B cell (primary cell): ENCODE measurements around the gene IFRD1. TPM values are rescaled to one million over a fixed set of nuclear protein-coding genes. Genes with fewer than 3 reads are reported as not detected.

Source experiments
- ATAC-seq: fragments of 200-7000 bp; cut with Tn5 transposase; one replicate; pipeline ENCODE4 v1.10.0; 2021; ENCODE audit warnings: low read depth, mild to moderate bottlenecking, moderate number of reproducible peaks, moderate library complexity
- CTCF ChIA-PET: fragments of 350-600 bp; sonication (Branson Sonifier 250); formaldehyde crosslinking; loops from one replicate; lab custom pipeline; 2021; ENCODE audit warnings: antibody characterized with exemption, inconsistent platforms; lab: Charles Lee
- POLR2A ChIA-PET: fragments of 350-600 bp; sonication (Branson Sonifier 250); formaldehyde crosslinking; loops from one replicate; lab custom pipeline; 2021; ENCODE audit warnings: antibody characterized with exemption; lab: Charles Lee
- DNase-seq: peaks from one replicate; pipeline ENCODE4 v3.0.0; 2013
- H2AFZ ChIP-seq: 2 replicates; pipeline ENCODE4 v1.6.1; 2012; ENCODE audit warnings: mild to moderate bottlenecking, low read depth, low read length; ENCODE audit not compliant: insufficient read depth, poor library complexity, severe bottlenecking
- H3K27ac ChIP-seq, 2 donors: 1 replicate in 1 of 2; 2 replicates in 1 of 2; pipeline ENCODE4 v1.5.1; 2012 to 2013; ENCODE audit warnings: low read length in 2 of 2, mild to moderate bottlenecking in 2 of 2, moderate library complexity in 1 of 2
- H3K27me3 ChIP-seq, 4 experiments: fragments of 200-600 bp in 1 of 4; sonication (generic) in 1 of 4; replicated peaks in 1 of 4; 1 replicate in 2 of 4; 2 replicates in 2 of 4; pipeline versions ENCODE4 v1.6.1 to v1.7.0; 2013 to 2016; ENCODE audit warnings: low read length in 3 of 4, mild to moderate bottlenecking in 2 of 4, mixed read lengths in 1 of 4, moderate library complexity in 1 of 4; ENCODE audit not compliant: insufficient read depth in 4 of 4, control insufficient read depth in 3 of 4; ENCODE audit errors: control extremely low read depth in 1 of 4
- H3K36me3 ChIP-seq, 2 experiments: replicated peaks in 1 of 2; 1 replicate in 1 of 2; 2 replicates in 1 of 2; pipeline versions ENCODE4 v1.6.1 to v1.7.1; 2013; ENCODE audit warnings: low read length in 1 of 2; ENCODE audit not compliant: insufficient read depth in 2 of 2, control insufficient read depth in 1 of 2; ENCODE audit errors: control extremely low read depth in 1 of 2, extremely low read depth in 1 of 2
- H3K4me1 ChIP-seq, 2 donors: fragments of 200-600 bp in 1 of 2; sonication (generic) in 1 of 2; 1 replicate in 1 of 2; 2 replicates in 1 of 2; pipeline versions ENCODE4 v1.5.1 to v1.6.1; 2013 to 2017; ENCODE audit warnings: low read length in 2 of 2; ENCODE audit not compliant: control insufficient read depth in 2 of 2, insufficient read depth in 2 of 2
- H3K4me2 ChIP-seq: replicated peaks from 2 replicates; pipeline ENCODE3; 2012; ENCODE audit warnings: mild to moderate bottlenecking, low read depth, low read length; ENCODE audit not compliant: poor library complexity, severe bottlenecking
- H3K4me3 ChIP-seq, 5 experiments: fragments of 200-600 bp in 1 of 5; sonication (generic) in 1 of 5; 1 replicate in 3 of 5; 2 replicates in 2 of 5; pipeline versions ENCODE4 v1.5.1 to v1.7.0; 2011 to 2016; ENCODE audit warnings: low read length in 4 of 5, mild to moderate bottlenecking in 4 of 5, low read depth in 2 of 5, control low read depth in 1 of 5, moderate library complexity in 1 of 5; ENCODE audit not compliant: insufficient read depth in 1 of 5; ENCODE audit errors: control extremely low read depth in 1 of 5, extremely low read depth in 1 of 5
- H3K79me2 ChIP-seq: fragments of 200-600 bp; sonication (generic); one replicate; pipeline ENCODE4 v1.6.0; 2016; ENCODE audit warnings: low read length; ENCODE audit not compliant: control insufficient read depth, insufficient read depth
- H3K9ac ChIP-seq: fragments of 200-600 bp; sonication (generic); 2 replicates; pipeline ENCODE4 v1.6.1; 2017; ENCODE audit warnings: mild to moderate bottlenecking, low read length, moderate library complexity
- H3K9me3 ChIP-seq, 3 donors: one replicate each; pipeline versions ENCODE4 v1.6.1 to v1.7.1; 2013; ENCODE audit warnings: low read length in 2 of 3; ENCODE audit not compliant: control insufficient read depth in 2 of 3, insufficient read depth in 1 of 3; ENCODE audit errors: control extremely low read depth in 1 of 3
- H4K20me1 ChIP-seq: 2 replicates; pipeline ENCODE4 v1.6.0; 2012; ENCODE audit warnings: mild to moderate bottlenecking, low read length; ENCODE audit not compliant: insufficient read depth, control insufficient read depth, poor library complexity, severe bottlenecking
- H3K27ac Mint-ChIP-seq: one replicate; pipeline ENCODE4 v1.8.0; 2021; ENCODE audit warnings: mixed read lengths
- H3K27me3 Mint-ChIP-seq: one replicate; pipeline ENCODE4 v1.8.0; 2021; ENCODE audit warnings: mixed read lengths
- H3K4me1 Mint-ChIP-seq: one replicate; pipeline ENCODE4 v1.8.0; 2021; ENCODE audit warnings: mixed read lengths
- H3K4me3 Mint-ChIP-seq: one replicate; pipeline ENCODE4 v1.8.0; 2021; ENCODE audit warnings: mixed read lengths
- H3K9me3 Mint-ChIP-seq: one replicate; pipeline ENCODE4 v1.8.0; 2022; ENCODE audit warnings: mixed read lengths; ENCODE audit not compliant: insufficient read depth
- EZH2 ChIP-seq: IDR thresholded peaks from 2 replicates; pipeline ENCODE4 v1.6.1; 2012; ENCODE audit warnings: borderline replicate concordance, low read depth, mild to moderate bottlenecking, moderate library complexity, low read length; ENCODE audit not compliant: insufficient read depth, poor library complexity, severe bottlenecking
- WGBS: methylation state at CpG from one replicate; pipeline ENCODE4 v1.1.5; 2013; ENCODE audit warnings: missing lambda C conversion rate; ENCODE audit not compliant: insufficient coverage; 5-methylcytosine and 5-hydroxymethylcytosine counted together
- intact Hi-C: fragments of 100-400 bp; cut with micrococcal nuclease; formaldehyde crosslinking; loops from one replicate; pipeline ENCODE4 v1.10.0; 2022
- polyA plus RNA-seq: library from polyadenylated mRNA; depleted of rRNA; stranded (reverse); fragments of >200 nt; gene quantifications from 2 replicates; pipeline ENCODE4 v1.2.3, GENCODE V29; 2012
- total RNA-seq, 2 donors: library from RNA; stranded (reverse); fragments of 120-200 nt in 1 of 2; gene quantifications; 1 replicate in 1 of 2; 2 replicates in 1 of 2; pipeline versions ENCODE4 v1.2.3 to v1.2.4, GENCODE V29; 2013 to 2022
- TF ChIP-seq, protein P1 (sequence below): fragments of 200-600 bp; IDR thresholded peaks from one replicate; pipeline ENCODE4 v1.8.0; 2022; ENCODE audit warnings: antibody characterized with exemption, mild to moderate bottlenecking

The IFRD1 gene
- total and polyA plus RNA-seq, 2 donors (not counting 1 experiment from before 2014, with no cell fraction given) = 54.1 to 106 TPM

DNA sequence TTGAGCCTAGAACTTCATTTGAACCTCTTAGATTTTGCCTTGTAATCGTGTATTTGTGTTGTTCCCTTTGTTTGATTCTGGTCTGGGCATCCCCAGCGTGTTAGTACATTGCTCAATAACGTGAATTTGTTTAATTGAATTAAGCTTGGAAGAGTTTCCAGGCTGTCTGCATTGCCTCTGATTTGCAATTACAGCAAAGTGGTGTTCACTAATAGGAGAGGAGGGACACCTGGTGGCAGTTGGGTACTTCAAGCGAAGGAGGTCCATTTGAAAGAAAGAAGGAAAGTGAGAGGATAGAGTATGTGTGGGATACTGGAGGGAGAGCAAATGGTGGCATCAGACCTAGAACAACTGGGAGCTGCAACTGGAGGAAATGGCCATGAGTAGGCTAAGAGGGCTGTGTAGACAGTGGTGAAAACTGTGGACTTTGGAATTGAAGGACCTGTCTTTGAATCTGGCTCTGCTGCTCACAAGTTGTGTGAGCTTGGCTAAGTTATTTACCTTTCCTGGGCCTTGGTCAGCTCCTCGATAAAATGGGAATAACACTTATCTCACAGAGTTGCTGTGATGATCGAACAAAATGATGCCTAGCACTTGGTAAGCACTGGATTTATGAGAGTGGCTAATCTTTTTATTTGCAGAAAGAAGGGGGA is 45.7 kb downstream of the IFRD1 start:
- Histone ChIP-seq H3K9me3 (no peaks in the 10 kb centered on the region), H3K36me3 (no peaks in the 10 kb centered on the region), H3K4me1 (no peaks in the 10 kb centered on the region), H3K9ac (no peak overlapping the region), H3K27me3 (no peaks in the 10 kb centered on the region), H3K27ac (no peak overlapping the region), H3K4me3 (no peak overlapping the region), H4K20me1 (no peaks in the 10 kb centered on the region), H3K79me2 (no peaks in the 10 kb centered on the region), H3K4me2 (no peak overlapping the region), H2AFZ (no peak overlapping the region)
- POLR2A ChIA-PET = no interaction called here
- WGBS = 48% methylated on average over 5 of the region's 6 CpGs
- H3K4me3 Mint-ChIP-seq = no peak overlapping the region
- no peak for ATAC-seq
- peaks cover 11% of the 10 kb centered on the region for H3K27me3 Mint-ChIP-seq
- no peaks in the 10 kb centered on the region for H3K4me1 Mint-ChIP-seq
- TF ChIP-seq, protein P1, sequence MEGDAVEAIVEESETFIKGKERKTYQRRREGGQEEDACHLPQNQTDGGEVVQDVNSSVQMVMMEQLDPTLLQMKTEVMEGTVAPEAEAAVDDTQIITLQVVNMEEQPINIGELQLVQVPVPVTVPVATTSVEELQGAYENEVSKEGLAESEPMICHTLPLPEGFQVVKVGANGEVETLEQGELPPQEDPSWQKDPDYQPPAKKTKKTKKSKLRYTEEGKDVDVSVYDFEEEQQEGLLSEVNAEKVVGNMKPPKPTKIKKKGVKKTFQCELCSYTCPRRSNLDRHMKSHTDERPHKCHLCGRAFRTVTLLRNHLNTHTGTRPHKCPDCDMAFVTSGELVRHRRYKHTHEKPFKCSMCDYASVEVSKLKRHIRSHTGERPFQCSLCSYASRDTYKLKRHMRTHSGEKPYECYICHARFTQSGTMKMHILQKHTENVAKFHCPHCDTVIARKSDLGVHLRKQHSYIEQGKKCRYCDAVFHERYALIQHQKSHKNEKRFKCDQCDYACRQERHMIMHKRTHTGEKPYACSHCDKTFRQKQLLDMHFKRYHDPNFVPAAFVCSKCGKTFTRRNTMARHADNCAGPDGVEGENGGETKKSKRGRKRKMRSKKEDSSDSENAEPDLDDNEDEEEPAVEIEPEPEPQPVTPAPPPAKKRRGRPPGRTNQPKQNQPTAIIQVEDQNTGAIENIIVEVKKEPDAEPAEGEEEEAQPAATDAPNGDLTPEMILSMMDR = peak; percentile 48
- TF ChIP-seq EZH2 = no peak
- H3K9me3 Mint-ChIP-seq = no peaks in the 10 kb centered on the region
- peak; percentile 35 for DNase-seq
- intact Hi-C loops = loop anchor here (1.0 kb wide), 1 partner anchor 755 kb away; no protein-coding TSS in a partner anchor
- CTCF ChIA-PET = interaction anchor here (0.8 to 2.3 kb wide), 10 partner anchors 9 to 762 kb away, joined by 3 to 18 read pairs (median 3); partner anchors contain the start of gene LSMEM1
- no peak overlapping the region for H3K27ac Mint-ChIP-seq

DNA sequence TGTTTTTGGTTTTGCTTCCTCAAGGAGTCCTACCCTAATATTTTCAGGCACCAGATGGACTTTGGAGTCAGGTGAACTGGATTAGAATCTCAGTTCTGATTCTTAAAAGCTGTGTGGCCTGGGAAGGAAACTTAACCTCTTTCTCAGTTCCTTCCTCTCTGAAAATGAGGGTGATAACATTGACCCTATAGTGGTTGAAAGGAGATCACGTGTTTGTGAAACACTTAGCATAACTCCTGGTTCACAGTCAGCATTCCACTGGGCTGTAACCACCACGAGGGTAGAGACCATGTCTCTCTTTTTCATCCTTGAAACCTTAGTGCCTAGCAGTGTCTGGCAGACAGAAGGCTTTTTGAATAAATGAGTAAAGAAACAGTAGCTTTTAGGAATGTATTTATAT is 47.2 kb downstream of the IFRD1 start:
- Mint-ChIP-seq H3K27ac (no peak overlapping the region), H3K4me3 (no peak overlapping the region), H3K27me3 (peaks cover 11% of the 10 kb centered on the region), H3K9me3 (no peaks in the 10 kb centered on the region), H3K4me1 (no peaks in the 10 kb centered on the region)
- H3K36me3 ChIP-seq = no peaks in the 10 kb centered on the region
- no peaks in the 10 kb centered on the region for H4K20me1 ChIP-seq
- TF ChIP-seq EZH2 = no peak
- TF ChIP-seq, protein P1 = no peak
- no peaks in the 10 kb centered on the region for H3K9me3 ChIP-seq
- WGBS = no CpG with 5 or more reads among the region's 2 CpGs
- no peak overlapping the region for H3K4me3 ChIP-seq
- no peak overlapping the region for H3K9ac ChIP-seq
- H3K27ac ChIP-seq = no peak overlapping the region
- H3K27me3 ChIP-seq = peaks cover 0 to 1% (median 0%) of the 10 kb centered on the region in 4 experiments
- no peaks in the 10 kb centered on the region for H3K79me2 ChIP-seq
- H2AFZ ChIP-seq = no peak overlapping the region
- ATAC-seq = no peak
- no peak for DNase-seq
- no peak overlapping the region for H3K4me2 ChIP-seq
- ChIA-PET CTCF (interaction anchor here (0.9 to 2.3 kb wide), 3 partner anchors 744 to 756 kb away, joined by 3 to 18 read pairs (median 5); no protein-coding TSS in a partner anchor), POLR2A (no interaction called here)
- intact Hi-C loops = no loop called here
- no peaks in the 10 kb centered on the region for H3K4me1 ChIP-seq
